Posterior cingulate gyrus (tissue), 11 donors: ENCODE results near the gene MYO5C.

Experiments
- DNase-seq, 10 donors: peaks; one replicate each; pipeline versions ENCODE4 v3.0.0 to v3.0.0-alpha.2; 2020 to 2021; ENCODE audit warnings: mixed read lengths in 3 of 10
- intact Hi-C: fragments of 100-400 bp; cut with DNase I; formaldehyde crosslinking; loops from one replicate; pipeline ENCODE4 v1.15.1; 2023

MYO5C gene

DNA sequence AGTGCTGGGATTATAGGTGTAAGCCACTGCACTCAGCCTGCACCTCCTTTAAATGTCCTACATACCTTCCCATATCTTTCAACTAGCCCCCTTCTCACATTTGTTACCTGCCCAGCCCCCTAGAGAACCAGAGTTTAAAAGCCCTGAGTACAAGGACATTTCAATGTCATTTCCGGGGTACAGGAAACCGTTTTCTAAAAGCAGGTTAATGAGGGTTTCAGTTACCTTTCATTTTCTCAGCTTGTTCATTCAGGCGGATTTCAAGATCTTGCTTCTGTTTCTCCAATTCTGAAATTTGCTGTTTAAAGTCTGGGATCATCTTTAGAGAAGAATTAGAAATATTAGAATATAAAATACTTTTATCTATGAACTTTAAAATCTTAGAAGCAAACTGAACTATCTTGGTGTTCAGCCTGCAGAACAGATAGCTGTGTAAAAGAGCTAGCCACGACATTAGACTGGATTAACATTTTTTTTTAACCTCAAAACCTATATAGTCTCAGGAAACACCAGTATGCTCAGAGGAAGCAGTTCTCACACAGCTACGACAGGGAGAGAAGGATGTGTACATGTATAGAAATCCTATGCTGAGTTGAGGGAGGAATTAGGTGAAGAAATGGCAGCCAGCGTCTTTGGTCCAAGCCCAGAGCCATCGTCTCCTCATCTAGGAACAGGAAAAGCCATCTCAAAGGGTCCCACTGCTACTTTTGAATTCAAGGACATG lies 74.5 kb downstream of the MYO5C start:
- no peak for DNase-seq
- intact Hi-C loops, result no loop called here

DNA sequence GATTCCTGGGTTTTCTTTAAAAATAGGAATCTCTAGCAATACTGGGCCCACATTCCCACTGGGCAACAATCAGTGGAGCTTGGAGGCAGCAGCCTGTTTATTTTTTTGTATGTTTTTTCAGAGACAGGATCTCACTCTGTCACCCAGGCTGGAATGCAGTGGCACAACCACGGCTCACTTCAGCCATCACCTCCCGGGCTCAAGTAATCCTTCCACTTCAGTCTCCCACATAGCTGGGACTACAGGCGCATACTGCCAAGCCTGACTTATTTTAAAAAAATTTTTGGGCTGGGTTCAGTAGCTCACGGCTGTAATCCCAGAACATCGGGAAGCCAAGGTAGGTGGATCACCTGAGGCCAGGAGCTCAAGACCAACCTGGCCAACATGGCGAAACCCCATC lies 75.4 kb downstream of the MYO5C start:
- no peak for DNase-seq
- intact Hi-C loops, result no loop called here

DNA sequence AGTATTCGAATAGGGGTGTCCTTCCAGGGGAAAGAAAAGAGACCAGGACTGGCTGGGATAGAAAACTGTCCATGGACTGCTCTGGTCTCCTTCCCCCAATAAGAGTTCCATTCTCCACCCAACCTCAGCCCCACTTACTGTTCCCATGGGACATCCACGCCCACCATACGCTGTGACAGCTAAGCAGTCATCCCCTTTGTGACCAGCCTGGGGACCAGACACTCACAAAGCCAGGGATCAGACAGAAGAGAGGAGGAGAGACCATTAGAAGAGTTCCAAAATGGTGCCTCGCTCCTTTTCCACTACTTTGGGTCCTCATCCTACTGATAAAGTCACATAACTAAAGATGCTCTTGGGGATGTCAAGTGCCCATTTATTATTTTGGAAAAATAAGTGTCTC lies 76.8 kb downstream of the MYO5C start:
- intact Hi-C loops, result no loop called here

DNA sequence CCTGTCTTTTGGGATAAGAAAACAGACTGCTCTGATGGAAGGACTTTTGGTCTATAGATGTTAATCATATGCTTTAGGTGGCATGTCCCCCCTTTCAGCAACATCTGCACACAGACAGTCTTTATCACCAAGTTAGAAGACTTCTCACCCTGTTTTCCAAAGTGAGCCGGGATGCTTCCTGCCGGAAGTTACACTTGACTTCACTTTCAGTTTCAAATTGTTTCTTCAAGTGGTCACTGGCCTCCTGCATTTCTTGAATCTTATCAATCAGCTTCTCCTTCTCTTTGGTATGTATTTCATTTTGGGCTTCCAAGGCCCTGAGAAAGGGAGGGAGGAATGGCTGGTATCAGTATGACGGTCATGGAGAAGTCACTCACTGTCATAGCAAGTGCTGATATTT lies 77.2 kb downstream of the MYO5C start:
- intact Hi-C loops, result no loop called here

More for the DNA sequence above, 76.8 kb downstream of the MYO5C start:
- no peak for DNase-seq

DNA sequence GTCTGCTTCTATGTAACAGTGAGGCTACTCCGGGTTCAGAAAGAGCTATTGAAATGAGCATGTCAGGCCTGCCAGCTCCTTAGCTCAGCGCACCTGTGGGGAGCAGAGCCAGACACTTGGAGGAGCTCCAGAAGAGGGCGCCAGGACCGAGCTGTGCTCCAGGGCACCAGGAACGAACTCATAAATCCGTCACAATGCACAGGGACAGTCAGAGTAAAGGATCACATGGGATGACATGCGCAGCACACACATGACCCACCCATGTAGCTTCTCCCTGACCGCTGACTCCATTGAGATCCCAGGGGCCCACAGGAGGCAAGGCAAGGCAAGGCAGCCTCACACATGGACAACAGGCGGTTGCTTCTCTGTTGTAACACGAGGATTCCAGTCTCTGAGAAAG lies 78.4 kb downstream of the MYO5C start:
- no peak for DNase-seq
- intact Hi-C loops, result no loop called here

More for the DNA sequence above, 77.2 kb downstream of the MYO5C start:
- no peak for DNase-seq

DNA sequence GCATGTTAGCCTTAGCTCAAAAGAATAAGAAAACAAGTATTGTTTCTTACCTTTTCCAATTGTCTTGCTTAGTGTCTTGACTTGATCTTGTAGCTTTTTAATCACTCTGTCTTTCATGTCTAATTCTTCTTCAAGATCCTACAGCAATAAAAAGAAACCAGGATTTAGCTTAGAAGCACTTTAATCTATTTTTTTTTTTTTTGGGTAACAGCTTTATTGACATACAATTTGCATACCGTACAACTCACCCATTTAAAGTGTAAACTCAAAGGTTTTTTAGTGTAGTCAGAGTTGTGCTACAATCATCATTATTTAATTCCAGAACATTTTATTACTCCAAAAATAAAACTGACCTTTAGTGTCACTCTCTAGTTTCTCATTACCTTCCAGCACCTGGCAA lies 81.1 kb downstream of the MYO5C start:
- DNase-seq, result no peak
- intact Hi-C loops, result no loop called here

DNA sequence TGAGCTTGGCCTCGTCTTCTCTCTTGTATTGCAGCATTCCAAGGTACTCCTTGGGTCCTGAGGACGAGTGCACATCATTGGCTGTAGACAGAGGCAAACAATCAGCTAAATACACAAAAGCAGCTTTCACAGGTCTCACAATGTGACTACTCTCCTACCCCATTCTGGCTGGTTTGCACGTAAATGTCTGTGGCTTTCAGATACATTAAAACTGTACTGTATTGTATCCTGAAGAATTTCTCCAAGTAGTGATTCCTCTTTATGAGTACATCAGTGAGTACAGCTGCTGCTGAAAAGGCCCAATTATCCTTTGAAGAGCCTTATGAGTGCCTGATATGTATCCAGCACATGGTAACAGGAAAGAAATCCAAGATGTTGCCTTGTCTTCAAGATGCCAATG lies 82.4 kb downstream of the MYO5C start:
- no peak for DNase-seq
- intact Hi-C loops, result no loop called here

DNA sequence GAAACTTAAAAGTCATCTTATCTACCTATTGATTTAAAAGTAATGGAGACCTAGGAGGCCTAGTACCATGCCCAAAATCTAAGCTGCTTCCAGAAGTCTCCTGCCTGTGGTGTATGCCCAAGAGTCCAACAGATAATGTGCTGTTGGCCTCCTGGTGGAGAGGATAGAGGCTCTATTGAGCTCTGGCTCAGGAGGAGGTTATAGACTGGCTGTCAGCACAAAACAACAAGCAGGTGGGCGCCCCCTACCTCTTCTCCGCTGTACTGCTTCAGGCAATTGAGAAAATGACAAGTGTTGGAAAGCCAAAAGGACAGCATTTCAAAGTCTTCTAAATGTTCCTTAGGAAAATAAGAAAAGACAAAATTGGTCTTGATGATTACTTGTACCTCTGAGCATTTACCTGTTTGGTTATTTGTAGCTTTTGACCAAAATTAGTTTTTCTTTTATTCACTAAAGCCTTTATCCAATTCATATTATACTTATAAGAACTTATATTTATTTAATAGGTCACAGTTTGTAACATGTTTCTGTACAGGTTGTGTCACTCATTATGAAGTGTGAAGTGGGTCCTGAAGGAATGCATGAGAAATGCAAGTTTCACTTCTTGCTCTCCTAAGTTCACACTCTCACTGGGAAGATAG lies 87.2 kb downstream of the MYO5C start:
- peak in 8 of 10 donors; percentile 21 to 91 (median 52) for DNase-seq
- intact Hi-C loops, result no loop called here

DNA sequence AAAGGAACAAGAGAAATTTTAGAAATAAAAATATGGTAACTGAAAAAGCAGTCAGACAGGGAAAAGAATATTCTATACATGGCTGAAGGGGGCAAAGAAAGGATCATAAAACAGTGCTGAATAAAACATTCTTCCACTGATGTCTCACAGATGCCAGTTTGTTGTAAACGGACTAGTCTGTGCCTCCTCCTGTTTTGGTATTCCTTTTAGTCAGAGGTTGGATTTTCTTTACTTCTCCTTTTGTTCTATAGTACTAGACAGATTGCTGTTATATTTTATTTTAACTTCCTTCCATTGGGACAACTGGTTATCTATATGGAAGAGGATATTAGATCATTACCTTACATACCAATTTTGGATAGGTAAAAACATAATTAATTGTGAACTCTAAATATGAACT lies 88.4 kb downstream of the MYO5C start:
- intact Hi-C loops, result no loop called here
- no peak for DNase-seq

DNA sequence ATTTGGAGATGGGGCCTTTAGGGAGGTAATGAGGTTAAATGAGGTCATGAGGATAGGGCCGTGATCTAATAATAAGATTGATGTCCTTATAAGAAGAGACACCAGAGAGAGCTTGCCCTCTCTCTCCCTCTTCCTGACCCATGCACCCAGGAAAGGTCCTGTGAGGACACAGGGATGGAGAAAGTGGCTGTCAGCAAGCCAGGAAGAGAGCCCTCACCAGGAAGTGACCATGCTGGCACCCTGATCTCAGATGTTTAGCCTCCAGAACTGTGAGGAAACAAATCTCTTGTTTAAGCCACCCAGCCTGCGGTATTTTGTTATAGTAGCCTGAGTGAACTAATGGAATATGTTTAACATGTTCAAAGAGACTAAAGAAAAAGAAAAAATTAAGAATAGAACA lies 89.2 kb downstream of the MYO5C start:
- intact Hi-C loops, result no loop called here
- DNase-seq, result no peak

DNA sequence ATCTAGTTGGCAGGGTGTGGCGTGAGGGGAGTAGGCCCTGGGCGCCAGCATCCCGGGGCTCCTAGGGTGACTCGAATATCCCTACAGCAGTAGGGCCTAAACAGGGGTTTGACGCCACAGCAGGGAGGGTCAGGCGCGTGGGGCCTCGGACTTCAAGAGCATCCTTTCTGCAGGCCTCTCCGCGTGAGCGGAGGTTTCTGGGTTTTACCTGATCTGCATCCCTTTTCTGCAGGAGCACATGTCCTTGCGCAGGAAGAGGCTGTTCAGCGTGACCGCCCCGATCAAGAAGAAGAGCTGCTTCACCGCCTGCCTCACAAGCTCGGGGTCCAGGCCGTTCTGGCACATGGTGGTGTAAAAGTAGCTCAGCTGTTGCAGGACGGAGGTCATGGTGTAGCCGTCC lies 90.9 kb downstream of the MYO5C start:
- intact Hi-C loops, result no loop called here
- DNase-seq, result peak in 1 of 10 donors; percentile 45

DNA sequence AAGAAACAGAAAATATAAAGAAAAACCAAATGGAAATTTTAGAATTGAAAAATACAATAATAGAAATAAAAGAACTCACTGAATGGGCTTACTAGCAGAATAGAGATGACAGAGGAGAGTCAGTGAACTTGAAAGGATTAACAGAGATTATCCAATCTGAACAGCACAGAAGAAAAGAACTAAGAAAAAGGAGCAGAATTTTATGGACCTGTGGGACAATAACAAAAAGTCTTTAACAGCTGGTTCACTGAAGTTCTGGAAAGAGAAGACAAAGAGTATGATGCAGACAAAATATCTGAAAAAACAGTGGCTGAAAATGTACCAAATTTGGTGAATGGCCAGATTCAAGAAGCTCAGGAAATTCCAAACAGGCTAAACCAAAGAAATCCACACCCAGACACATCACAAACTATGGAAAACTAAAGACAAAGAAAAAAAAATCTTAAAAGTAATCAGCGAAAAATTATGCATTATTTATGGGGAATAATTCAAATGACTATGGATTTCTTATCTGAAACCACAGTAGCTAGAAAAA lies 94.7 kb downstream of the MYO5C start:
- DNase-seq, result no peak
- intact Hi-C loops, result no loop called here

DNA sequence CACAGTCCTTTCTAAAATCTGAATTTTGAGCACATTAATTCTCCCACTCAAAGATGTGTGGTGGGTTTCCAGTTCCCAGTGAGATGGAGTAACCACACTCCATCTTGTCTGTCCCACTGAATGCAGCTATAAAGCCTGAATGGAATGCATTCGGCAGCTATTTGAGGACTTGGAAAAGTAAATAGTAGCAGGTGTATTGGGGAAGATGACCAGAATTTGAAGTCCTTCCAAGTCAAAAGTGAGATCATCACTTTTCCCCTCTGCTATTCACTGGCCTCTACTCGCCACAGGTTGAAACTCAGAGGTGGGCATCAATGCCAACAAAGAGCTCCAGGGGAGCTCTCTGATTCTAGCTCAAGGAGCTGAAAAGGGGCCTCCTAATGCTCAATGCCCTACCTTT lies 96.3 kb downstream of the MYO5C start:
- no peak for DNase-seq
- intact Hi-C loops, result no loop called here

DNA sequence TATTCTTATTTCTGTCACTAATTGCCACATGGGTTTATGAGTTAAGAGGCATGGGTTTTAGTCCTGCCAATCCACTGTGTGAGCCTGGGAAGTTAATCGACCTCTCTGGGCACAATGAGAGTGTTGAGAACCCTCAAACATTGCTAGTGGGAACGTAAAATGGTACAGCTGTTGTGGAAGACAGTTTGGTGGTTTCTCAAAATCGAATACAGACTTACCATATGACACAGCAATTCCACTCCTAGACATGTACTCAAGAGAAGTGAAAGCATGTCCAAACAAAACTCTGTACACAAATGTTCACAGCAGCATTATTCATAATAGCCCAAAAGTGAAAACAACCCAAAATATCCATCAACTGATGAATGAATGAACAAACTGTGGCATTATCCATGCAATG lies 98.7 kb downstream of the MYO5C start:
- intact Hi-C loops, result no loop called here
- no peak for DNase-seq

DNA sequence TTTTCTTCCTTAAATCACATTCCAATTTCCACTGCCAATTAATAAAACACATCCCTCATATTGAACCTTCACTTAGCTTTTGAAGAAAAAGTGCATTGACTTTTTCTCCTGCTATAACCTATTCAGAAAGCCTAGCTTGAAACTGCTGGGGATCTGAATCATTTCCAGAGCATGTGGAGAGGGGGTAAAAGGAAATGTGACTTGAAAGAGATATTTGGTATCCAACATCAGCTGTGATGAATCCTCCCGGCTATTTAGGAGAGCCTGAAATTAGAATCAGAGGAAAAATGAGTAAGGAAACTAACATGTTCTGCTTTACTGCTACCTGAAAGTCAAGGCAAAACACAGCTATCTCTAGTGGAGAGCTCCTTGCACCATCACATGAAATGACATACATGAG lies 101.8 kb downstream of the MYO5C start:
- DNase-seq, result no peak
- intact Hi-C loops, result no loop called here

DNA sequence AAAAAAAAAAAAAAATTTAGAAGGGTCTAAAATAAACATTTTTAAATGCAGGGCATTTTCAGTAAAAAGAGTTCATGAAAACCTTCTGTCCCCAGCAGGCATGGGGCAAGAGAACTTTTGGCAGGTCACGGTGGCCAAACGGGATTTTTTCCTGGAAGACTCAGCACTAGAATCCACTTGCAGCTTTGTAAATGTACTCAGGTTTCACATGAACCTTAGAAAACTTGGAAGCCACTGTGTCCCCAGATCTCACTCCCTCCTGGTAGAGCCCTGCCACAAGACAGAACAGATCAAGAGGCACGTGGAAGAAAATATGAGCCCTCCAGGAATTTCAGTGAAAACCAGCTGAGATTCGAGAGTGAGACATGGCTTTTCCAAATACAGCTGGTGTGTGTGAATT lies 102.3 kb downstream of the MYO5C start:
- no peak for DNase-seq
- intact Hi-C loops, result no loop called here

DNA sequence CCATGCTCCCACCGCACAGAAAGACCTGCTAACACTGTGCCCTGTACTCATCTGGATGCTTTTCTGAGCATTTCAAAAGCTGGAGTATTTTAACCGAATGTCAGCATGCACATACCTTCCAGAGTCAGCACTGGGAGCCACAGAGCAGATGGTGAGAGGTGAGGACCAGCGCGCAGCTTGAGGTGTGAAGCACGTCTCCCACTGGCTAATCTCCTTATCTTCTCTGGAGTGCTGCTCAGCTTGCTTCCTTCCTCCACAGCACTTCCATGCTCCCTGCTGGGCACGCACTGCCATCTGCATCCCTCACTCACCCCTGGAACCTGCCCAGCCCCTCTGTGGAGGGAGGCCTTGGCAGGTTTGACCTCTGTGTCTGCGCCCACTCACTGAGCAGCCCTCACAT lies 104.4 kb downstream of the MYO5C start, which contains the start of gene GNB5:
Gene GNB5 (minus strand): TSS at position 186 of the 400 bp plus-strand sequence. CDS start 6,716 bp downstream, outside the sequence.
- peak in 1 of 10 donors; percentile 74 for DNase-seq
- intact Hi-C loops, result no loop called here

DNA sequence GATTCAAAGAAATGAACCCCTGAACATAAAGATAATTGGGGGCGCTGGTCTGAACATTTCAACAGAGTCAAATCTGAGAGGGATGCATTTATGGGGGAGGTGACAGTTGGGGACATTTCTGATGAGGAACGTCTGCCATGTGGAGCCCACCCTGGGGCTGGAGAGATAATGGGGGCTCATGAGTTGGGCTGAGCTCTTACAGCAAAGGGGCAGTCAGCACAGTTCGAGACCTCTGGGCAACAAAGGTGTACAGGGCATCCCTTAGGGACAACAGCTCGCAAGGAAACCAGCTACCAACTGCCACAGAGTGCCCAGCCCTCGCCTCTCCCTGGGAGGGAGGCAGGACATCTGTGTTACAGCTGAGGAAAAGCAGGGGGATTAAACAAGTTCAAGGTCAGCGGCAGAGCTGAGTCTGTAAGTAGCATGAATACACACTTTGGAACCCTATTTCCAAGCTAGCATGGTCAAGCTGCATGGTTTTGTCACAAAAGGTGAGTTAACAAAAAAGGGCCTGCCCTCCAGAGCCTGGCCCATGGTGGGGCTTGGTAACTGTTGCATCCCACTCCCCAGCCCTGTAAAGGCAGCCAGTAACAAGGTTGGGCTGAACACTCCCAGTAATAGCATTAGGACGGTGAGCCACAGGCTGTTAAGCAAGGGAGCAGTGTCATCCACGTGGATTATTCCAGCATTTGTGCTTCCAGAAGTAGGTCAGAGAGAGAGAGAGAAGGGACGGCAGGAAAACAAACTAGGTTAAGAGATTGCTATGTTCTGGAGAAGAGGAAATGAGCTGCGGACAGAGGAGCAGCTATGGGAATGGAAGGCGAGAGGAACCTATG lies 108.7 kb downstream of the MYO5C start:
- DNase-seq, result no peak

DNA sequence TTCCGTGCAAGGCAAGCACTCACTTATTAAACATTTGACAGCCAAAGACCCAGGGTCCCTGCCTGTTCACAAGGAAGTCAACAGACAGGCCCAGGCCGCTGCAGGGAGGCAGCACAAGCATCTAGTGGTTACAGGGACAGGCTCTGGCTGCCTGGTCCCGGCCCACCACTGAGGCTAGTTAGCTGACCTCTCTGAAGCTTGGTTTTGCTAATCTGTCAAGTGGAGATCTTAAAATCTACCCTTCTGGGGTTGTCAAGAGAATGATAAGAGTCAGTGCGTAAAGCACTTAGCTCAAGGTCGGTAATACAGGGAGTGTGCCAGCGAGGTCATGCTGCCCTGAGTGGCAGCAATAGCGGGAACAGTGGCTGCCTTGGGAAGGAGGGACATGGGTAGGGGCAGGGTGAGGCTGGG lies 110.4 kb downstream of the MYO5C start:
- intact Hi-C loops, result no loop called here
- DNase-seq, result peak in 1 of 10 donors; percentile 59

More for the DNA sequence above, 108.7 kb downstream of the MYO5C start:
- intact Hi-C loops, result no loop called here

DNA sequence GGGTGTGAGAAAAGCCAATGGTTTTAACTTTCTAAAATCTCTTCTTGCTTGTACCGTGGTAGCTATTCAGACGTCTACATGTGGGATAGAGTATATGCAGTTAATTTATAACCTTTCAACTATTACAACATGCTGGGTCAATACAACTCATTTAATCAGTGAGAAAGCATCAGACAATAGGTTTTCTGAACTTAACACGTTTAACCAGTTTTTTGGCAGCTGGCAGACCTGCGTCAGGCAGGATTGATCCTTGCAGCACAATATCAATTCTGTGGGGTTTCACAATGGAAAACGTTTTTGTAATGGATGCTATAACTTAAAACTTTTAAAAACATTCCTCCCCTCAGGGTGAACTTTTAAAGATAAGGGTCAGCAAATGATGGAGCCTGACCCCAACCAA lies 110.9 kb downstream of the MYO5C start:
- no peak for DNase-seq
- intact Hi-C loops, result no loop called here

DNA sequence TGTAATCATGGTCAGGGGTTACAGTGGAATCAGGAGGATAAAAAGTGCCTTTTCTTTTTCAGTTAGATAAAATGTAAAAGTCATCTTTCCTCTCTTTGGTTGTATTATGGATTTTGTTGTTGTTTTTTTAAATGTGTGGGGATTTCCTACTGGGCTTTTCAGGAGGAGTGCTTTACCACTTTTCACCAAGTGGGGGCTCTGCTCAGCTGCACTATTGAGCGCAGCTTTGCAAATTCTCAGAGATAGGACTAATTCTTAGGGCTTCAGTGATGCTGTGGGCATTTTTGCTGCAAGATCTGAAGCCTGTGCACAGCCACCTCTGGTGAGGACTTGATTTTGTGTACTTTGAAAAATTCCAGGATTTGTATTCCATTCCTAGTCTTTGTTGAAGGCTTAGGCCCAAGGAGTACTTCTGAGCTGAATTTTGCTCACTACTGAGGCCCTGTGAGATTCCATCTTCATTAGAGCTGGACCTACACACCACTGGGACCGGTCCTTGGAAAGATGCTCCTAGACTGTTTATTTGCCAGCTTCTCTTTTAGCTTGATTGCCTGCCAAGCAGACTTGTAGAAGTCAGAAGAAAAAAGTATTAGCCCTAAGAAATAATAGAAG lies 111.9 kb downstream of the MYO5C start:
- intact Hi-C loops, result no loop called here
- DNase-seq, result peak in 5 of 10 donors; percentile 30 to 88 (median 34)
